GM11168 (cell line): ENCODE measurements around the gene OPCML.

ENCODE experiments used
- in situ Hi-C: fragments of 300-500 bp; cut with MboI; formaldehyde crosslinking; loops from one replicate; pipeline ENCODE4 v1.12.0; 2022; ENCODE audit warnings: low sequenced_read_pairs; ENCODE audit not compliant: unreplicated experiment

The OPCML gene

DNA sequence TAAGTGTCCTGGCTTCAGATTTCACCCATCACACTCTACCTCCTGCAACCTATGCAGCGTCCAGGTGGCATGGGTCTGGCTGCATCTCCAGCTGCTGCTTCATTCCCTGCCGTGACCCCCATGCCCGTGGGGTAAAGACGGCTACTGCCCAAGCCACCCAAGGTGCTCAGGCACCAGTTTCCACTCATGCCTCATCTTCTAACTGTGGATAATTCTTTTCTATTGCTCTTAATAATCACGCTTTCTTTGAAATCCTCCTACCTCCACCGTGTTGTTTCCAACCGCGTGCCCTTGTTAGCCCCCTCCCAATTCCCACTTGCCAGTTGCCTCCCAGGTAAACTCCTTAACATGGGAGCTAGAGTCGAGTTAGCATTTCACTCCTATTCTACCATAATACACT, 738.5 kb downstream of the OPCML start:
- in situ Hi-C loops: no loop called here

DNA sequence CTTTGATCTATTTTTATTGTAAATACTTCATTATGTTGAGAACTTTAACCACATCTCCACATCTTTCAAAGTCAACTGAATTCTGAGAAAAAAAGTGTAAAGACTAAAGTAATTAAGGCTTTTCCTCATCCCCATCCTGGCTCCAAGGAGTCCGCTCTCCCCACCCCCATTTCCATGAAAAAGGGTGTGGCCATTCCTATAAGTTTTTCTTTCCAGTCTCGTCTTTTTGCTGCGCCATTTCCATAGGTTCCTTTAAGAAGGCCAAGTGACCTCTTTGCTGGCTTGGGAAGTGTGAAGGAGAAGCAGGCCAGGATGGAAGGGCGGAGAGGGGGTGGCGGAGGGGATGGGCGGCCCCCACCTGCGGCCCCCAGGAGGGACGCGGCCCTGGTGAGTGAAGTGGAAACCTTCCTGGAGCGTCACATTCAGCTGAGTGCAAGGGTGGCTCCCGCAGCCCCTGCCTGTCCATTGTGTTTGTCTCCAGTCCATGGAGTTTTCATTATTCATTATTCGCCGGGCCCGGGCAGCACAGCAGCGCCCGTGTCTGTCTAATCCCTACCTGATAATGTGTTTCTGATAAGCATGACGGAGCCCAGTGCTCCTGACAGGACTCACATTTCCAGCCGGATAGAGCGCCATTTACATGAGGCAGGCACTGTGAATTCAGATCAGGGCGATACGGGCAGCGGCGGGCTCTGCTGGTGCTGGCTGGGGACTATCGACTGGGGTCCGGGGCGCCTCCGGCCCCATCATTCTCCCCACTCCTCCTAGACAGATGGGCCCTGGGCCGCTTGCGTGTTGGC, 739.8 kb downstream of the OPCML start:
- in situ Hi-C loops: no loop called here

DNA sequence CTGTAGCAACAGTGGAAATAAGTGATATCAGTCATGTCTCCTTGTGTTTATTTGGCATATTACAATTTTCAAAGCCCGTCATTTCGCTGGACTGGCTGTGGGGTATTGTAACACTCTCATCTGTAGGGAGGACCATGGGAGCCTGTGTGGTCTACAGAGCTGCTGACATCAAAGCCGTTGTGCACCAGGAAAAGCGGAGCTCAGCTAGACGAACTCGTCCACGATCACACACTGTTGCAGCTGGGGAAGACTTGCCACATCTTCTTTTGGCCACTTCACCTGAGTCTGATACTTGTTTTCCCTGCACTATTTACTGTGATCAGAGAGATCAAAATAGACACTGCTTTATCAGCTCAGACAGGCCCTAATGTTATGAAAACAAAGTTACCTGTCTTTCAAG, 741.3 kb downstream of the OPCML start:
- in situ Hi-C loops: no loop called here

GRCh38 chr11:132790466-132790865, 741.8 kb downstream of the OPCML start:
- in situ Hi-C loops: no loop called here

- in situ Hi-C loops: no loop called here
These were observed 743.4 kb downstream of the OPCML start for GRCh38 chr11:132788816-132789325.

DNA sequence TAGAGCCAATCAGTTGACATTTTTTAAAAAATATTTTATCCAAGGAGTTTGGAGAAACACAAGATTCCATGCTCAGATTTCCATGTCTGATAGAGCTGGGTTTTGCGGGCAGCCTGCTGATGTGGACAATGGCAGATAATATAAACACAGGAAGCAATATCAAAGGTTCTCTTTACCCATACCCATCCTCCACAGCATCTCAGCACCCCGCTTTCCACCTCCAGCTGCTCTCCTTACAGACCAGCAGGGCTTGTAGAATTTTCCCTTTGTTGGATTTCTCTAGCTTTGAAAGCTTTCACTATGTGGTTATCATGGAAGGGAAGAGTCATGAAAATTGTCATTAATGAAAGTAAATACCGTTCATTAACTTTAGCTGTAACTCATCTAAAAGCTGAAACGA, 746.4 kb downstream of the OPCML start:
- in situ Hi-C loops: no loop called here

- in situ Hi-C loops: no loop called here
These were observed 747.9 kb downstream of the OPCML start for GRCh38 chr11:132784441-132784840.

DNA sequence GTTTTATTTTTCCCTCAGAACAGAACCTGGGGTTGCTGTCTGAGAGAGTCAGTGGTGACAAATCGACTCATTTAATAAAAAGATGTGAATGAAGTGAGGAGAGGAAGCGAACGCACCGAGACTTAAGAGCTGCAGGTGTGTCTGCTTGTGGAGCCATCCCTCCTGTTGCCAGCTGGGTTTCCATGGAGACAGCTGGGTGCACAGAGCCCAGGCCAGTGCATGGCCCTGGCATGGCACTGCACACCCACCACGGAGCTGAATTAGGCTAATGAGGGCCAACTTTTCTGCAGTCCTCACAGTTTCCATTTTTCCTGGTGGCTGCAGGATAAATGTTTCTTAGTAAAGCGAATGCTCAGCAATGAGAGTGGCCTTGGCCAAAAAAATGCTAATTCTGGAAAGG, 750.2 kb downstream of the OPCML start:
- in situ Hi-C loops: no loop called here

DNA sequence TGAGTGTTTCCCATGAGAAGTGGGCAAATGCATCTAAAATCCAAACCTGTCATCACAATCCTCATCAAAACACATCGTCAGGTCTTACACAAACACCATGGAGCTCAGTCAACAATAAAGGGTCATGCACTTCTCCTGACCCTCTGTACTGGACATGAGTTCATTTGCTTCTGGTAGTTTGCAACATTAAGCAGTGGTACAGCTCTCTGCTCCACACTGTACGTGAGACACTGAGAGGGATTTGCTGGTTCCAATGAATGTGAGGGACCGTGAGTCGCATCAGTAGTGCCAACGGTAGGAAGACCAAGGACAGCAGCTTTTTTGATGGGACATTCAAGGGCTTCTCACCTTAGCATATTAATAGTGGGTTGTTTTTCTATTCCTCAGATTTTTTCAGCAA, 752.3 kb downstream of the OPCML start:
- in situ Hi-C loops: no loop called here

- in situ Hi-C loops: no loop called here
These were observed 752.8 kb downstream of the OPCML start for GRCh38 chr11:132779497-132779896.

DNA sequence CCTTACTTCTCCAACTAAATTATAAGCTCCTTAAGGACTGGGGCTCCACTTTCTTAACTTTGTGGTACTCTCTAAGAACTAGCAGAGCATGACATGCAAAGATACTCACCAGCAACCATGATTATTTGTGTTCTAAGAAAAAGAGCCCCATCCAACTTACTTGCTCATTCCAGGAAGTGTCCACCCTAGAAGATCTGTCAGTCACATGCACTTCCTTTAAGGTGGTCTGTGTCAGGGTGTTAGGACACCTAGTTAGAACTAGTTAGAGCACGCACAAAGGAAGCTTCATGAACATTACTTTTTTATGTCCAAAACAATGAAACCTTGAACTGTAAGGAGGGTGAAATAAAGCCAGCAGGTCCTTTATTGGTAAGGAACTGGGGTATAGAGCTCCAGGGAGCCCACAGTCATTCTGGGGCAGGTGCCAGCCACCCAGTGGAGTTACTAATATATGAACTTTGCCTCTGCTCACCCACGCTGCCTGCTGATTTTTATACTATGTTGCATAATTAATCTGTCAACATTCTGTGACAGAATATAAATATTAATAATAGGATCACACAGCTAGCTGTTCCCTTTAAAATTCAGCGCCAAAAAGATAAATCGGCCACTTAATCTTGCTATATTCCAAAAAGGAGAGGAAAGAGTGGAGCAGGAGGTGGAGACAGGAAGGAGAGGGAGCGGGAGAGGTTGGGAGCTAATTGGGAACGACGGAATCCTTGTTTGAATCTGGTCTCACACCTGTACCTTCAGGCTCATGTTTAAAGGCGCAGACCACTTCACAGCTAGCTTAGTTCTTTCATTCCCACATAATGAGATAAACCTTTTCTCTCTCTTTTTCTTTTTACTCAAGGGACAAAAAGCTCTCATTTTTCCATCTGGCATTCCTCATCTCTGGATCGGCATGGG, 755.0 kb downstream of the OPCML start:
- in situ Hi-C loops: no loop called here

- in situ Hi-C loops: no loop called here
These were observed 758.5 kb downstream of the OPCML start for GRCh38 chr11:132773751-132774150.

- in situ Hi-C loops: no loop called here
These were observed 759.4 kb downstream of the OPCML start for GRCh38 chr11:132772703-132773545.

- in situ Hi-C loops: no loop called here
These were observed 760.6 kb downstream of the OPCML start for GRCh38 chr11:132771746-132772145.

- in situ Hi-C loops: no loop called here
These were observed 761.3 kb downstream of the OPCML start for GRCh38 chr11:132770829-132771530.

DNA sequence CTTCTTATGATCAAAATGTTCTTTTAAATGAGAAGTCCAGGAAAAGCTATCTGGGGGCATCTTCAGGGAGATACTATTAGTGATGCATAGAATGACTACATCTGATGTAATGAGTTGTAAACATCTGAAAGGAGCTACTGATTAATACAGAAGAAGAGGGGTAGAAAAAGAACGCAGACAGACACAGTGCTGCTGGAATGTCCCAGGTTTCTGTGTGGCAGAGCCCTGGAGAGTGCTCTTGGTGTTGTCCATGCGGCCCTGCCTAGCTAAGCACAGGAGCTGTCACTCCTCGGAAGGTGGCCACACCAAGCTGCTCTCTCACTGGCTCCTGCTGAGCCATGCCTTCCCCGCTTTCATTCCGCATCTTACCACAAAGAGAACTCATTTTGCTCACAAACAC, 768.8 kb downstream of the OPCML start:
- in situ Hi-C loops: no loop called here

- in situ Hi-C loops: no loop called here
These were observed 776.4 kb downstream of the OPCML start for GRCh38 chr11:132755934-132756333.

DNA sequence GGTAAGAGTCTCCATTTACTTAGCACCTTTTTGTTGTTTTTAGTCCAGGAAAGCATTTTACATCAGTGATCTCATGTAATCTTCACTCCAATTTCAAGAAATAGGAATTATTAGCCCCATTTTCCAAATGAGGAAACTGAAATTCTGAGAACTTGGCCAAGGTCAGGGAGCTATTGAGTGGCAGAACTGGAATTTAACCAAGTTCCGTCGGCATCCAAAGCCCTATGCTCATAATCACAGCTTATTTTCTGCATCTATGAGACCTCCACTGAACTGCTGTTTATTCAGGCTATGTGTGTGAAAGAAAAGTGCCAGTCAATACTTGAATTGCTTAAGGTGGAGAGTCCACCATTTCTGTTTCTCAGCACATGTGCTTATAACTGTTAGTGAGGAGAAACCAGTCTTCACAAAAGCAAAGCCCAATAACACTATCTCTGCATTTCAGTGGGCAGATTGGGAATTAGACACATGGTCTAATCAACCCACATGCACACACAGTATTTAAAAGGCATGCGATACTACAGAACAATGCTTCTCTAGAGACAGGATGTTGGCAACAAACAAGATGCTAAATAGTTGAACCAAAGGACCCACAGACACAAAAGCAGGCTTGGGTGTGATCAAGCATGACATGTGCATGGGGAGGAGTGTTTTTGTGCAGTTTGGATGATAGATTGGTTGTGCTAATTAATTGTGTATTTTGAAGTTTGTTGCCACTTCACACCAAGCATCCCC, 780.6 kb downstream of the OPCML start:
- in situ Hi-C loops: no loop called here

DNA sequence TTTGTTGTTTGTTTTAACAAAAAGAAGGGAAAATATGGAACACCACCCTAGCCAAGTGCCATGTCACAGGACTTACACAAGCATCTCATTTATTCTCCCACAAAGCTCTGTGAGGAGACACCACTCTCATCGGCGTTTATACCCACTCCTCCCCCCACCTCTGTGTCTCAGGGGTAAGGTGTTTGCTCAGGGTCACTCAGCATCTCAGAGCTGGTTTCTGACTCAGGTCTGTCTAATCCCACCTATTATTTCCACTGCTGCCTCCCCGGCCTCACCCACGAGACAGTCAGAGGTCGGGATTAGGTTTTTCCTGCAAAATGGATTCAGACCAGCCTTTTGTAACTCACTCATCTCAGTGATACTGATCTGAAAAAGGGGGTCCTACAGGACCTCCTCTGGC, 786.0 kb downstream of the OPCML start:
- in situ Hi-C loops: no loop called here
